ENCODE results near the gene MIOX. TPM values are rescaled to one million over a fixed set of nuclear protein-coding genes. Genes with fewer than 3 reads are reported as not detected.

Gene MIOX
- total and polyA plus RNA-seq, 10 of the 15 experiments (the other 5 are each of a cell fraction or from before 2014, with no cell fraction given): 0.10 to 0.31 TPM; not detected in 8

- TF ChIP-seq, protein P1, sequence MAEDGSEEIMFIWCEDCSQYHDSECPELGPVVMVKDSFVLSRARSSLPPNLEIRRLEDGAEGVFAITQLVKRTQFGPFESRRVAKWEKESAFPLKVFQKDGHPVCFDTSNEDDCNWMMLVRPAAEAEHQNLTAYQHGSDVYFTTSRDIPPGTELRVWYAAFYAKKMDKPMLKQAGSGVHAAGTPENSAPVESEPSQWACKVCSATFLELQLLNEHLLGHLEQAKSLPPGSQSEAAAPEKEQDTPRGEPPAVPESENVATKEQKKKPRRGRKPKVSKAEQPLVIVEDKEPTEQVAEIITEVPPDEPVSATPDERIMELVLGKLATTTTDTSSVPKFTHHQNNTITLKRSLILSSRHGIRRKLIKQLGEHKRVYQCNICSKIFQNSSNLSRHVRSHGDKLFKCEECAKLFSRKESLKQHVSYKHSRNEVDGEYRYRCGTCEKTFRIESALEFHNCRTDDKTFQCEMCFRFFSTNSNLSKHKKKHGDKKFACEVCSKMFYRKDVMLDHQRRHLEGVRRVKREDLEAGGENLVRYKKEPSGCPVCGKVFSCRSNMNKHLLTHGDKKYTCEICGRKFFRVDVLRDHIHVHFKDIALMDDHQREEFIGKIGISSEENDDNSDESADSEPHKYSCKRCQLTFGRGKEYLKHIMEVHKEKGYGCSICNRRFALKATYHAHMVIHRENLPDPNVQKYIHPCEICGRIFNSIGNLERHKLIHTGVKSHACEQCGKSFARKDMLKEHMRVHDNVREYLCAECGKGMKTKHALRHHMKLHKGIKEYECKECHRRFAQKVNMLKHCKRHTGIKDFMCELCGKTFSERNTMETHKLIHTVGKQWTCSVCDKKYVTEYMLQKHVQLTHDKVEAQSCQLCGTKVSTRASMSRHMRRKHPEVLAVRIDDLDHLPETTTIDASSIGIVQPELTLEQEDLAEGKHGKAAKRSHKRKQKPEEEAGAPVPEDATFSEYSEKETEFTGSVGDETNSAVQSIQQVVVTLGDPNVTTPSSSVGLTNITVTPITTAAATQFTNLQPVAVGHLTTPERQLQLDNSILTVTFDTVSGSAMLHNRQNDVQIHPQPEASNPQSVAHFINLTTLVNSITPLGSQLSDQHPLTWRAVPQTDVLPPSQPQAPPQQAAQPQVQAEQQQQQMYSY (CRISPR knock-in tag; IDR thresholded peaks at IDR 0.05): no peak
- TF ChIP-seq, protein P2, sequence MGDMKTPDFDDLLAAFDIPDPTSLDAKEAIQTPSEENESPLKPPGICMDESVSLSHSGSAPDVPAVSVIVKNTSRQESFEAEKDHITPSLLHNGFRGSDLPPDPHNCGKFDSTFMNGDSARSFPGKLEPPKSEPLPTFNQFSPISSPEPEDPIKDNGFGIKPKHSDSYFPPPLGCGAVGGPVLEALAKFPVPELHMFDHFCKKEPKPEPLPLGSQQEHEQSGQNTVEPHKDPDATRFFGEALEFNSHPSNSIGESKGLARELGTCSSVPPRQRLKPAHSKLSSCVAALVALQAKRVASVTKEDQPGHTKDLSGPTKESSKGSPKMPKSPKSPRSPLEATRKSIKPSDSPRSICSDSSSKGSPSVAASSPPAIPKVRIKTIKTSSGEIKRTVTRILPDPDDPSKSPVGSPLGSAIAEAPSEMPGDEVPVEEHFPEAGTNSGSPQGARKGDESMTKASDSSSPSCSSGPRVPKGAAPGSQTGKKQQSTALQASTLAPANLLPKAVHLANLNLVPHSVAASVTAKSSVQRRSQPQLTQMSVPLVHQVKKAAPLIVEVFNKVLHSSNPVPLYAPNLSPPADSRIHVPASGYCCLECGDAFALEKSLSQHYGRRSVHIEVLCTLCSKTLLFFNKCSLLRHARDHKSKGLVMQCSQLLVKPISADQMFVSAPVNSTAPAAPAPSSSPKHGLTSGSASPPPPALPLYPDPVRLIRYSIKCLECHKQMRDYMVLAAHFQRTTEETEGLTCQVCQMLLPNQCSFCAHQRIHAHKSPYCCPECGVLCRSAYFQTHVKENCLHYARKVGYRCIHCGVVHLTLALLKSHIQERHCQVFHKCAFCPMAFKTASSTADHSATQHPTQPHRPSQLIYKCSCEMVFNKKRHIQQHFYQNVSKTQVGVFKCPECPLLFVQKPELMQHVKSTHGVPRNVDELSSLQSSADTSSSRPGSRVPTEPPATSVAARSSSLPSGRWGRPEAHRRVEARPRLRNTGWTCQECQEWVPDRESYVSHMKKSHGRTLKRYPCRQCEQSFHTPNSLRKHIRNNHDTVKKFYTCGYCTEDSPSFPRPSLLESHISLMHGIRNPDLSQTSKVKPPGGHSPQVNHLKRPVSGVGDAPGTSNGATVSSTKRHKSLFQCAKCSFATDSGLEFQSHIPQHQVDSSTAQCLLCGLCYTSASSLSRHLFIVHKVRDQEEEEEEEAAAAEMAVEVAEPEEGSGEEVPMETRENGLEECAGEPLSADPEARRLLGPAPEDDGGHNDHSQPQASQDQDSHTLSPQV (IDR thresholded peaks at IDR 0.05): peak; percentile 87
- TF ChIP-seq JUNB (IDR thresholded peaks at IDR 0.05) (no peak), BMI1 (IDR thresholded peaks at IDR 0.05; ENCODE audit: borderline replicate concordance) (no peak), NR2F1 (conservative IDR thresholded peaks at IDR 0.05) (peak; percentile 72), SUZ12 (IDR thresholded peaks at IDR 0.05; ENCODE audit: unreplicated experiment) (no peak), MYC (IDR thresholded peaks at IDR 0.05; ENCODE audit: insufficient read depth, insufficient read length, insufficient replicate concordance, low read length, severe bottlenecking) (peak; percentile 35), CBFB (IDR thresholded peaks at IDR 0.05; ENCODE audit: low read depth) (peak; percentile 7; the same call in 1 of the 2 replicates), E2F4 (IDR thresholded peaks at IDR 0.05; ENCODE audit: low read depth, low read length) (no peak), RCOR1 (conservative IDR thresholded peaks at IDR 0.05; ENCODE audit: low read depth, low read length) (no peak), GATAD2B (conservative IDR thresholded peaks at IDR 0.05; ENCODE audit: low read depth) (peak; percentile 98), CHD4 (IDR thresholded peaks at IDR 0.05) (no peak), GABPA (IDR thresholded peaks at IDR 0.05; ENCODE audit: low read depth) (no peak), HDAC2 (IDR thresholded peaks at IDR 0.05) (no peak), RAD21 (IDR thresholded peaks at IDR 0.05; ENCODE audit: insufficient read depth, low read depth, low read length) (peak; percentile 30; the same call in 1 of the 2 replicates), PBX3 (IDR thresholded peaks at IDR 0.05; ENCODE audit: insufficient replicate concordance, low read depth, low read length) (no peak), TCF12 (IDR thresholded peaks at IDR 0.05; ENCODE audit: low read depth, low read length) (peak; percentile 83), FOXM1 (IDR thresholded peaks at IDR 0.05; ENCODE audit: low read depth, low read length) (no peak), NRF1 (conservative IDR thresholded peaks at IDR 0.05; ENCODE audit: low read depth, low read length) (no peak)
These were observed 39.6 kb downstream of the MIOX start (continued) for GRCh38 chr22:50526108-50526833.
